Eye (tissue), 1 donor: ENCODE results near the gene USP3.
"Not testable (repeated sequence)": the region's sequence is repeated elsewhere in the genome, so short reads cannot be mapped to it uniquely, and the experiment has no call there.

Experiments used
- DNase-seq: peaks from one replicate; pipeline ENCODE4 v3.0.0-alpha.2; 2015

USP3 gene

DNA sequence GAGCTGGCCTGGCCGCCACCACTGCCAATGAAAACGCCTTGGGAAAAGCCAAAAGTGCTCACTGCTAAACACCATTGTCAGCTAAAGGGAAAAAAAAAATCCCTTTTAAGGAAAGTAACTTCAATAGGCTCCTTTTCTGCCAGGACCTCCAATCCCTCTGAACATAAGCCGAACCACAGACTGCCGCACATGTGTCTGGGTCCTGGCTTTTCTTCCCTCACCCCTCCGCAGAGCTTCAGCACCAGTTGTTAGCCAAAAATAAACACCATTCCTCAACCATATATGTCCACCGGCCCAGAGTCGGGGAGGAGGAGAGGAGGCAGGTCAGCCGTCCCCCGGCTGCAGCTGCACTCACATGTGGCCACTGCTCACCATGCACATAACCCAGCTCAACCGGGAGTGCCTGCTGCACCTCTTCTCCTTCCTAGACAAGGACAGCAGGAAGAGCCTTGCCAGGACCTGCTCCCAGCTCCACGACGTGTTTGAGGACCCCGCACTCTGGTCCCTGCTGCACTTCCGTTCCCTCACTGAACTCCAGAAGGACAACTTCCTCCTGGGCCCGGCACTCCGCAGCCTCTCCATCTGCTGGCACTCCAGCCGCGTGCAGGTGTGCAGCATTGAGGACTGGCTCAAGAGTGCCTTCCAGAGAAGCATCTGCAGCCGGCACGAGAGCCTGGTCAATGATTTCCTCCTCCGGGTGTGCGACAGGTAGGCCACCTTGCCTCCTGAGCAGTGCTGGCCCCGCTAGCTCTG lies 92.8 kb downstream of the USP3 start, which contains the start of gene FBXL22:
TSS of gene FBXL22 (plus strand) at position 350 of the 753 bp plus-strand sequence. CDS start at position 356, 6 bp downstream.
- peak; percentile 21 for DNase-seq

DNA sequence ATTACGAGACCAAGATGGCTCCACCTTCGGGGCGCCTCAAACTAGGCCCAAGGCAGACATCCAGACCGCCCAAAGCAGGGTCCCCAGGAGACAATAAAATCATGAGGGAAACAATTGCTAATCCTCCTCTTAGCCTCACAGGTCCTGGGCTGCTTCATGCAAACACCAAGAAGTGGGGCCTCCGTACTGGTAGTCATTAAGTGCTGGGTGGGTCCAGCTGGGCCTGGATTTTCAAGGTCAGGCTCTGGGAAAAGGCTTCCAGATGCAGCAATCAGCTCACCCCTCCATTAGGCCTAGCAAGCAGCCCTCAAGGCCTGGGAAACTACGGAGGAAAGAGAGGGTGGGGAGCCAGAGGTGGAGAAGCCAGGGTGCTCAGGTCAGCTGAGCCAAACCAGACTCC lies 93.4 kb downstream of the USP3 start:
- no peak for DNase-seq

DNA sequence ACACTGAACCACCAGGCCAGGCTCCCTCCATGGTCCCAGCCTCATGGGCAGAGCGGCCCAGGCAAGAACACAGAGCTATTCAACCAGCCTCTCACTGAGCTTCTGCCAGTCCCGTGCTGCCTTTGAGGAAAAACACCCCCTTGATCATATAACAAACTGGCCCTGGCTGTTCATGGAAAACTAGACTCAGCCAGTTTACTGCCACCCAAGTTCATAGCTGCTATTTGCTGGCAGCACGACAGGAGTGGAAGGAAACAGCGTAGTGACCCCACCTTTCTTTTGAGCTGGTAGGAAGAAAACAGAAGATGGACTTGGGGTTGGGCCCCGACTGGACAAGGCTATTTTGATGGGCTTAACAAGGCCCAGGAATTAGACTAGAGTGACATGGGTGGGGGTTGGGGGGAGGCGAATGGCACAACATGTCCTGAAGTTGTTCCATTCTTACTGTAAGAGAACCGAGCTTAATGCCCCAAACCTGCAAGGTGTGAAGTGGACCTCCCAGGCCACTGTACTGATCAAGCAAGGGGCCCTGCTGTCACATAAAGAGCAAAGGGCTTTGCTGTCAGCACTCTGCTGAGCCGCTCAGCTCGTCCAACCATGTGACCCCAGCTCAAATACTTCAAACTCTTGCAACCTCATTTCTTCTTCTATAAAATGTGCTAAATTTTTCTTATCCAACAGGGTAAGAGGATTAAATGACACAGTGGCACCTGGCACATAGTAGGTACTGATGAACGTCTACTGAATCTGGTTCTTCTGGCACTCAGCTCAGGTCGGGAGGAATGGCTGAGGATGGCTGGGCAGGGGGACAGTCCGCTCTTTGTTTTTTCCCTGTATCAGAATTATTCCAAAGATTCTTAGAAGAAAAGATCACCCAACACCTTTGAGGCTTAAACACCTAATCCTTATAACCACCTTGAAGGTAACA lies 94.3 kb downstream of the USP3 start:
- peak; percentile 26 for DNase-seq

DNA sequence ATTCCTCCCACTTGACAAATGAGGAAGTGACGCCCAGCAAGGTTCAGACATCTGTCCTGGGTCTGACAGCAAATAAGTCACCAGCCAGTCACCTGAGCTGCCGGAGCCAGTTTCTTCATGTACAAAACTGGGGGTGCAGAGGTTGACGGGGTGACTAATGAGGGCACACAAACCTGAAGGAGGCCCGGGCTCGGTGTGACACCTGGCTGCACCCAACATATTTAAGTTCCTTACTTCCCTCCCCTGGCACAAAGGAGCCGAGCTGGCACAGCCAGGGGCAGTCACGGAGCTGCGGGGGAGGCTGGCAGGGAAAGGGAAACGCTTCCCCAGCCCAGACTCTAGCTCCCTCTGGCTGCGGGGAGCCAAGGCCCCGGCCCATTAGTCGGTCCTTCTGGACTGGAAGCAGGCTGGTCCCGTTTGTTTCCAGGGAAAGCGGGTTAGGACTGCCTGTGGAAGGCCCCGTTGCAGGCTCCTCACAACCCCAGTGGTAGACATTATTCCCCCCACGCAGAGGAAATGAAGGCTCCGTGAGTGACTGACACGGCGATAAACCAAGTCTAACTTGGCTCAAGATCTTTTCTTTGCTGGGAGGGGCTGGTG lies 95.1 kb downstream of the USP3 start:
- DNase-seq, result peak; percentile 42

- no peak for DNase-seq
Observed at GRCh38 chr15:63600001-63600615, 95.7 kb downstream of the USP3 start.

DNA sequence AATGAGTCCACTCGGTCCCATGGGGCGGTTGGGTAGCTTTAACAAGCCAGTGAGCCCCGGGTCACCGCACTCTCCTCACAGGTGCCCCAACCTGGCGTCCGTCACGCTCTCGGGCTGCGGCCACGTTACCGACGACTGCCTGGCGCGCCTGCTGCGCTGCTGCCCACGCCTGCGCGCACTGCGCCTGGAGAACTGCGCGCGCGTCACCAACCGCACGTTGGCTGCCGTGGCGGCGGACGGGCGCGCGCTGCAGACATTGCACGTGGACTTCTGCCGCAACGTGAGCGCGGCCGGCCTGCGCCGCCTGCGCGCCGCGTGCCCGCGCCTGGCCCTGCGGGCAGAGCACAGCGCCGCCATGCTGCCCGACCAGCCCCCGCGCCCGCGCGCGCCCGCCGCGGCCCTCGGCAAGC lies 96.2 kb downstream of the USP3 start:
- peak; percentile 95 for DNase-seq

- DNase-seq, result no peak
Observed at GRCh38 chr15:63601026-63601703, 96.8 kb downstream of the USP3 start.

GRCh38 chr15:63601704-63602185 lies 97.4 kb downstream of the USP3 start:
- DNase-seq, result peak; percentile 59

- no peak for DNase-seq
Observed at GRCh38 chr15:63602595-63602994, 98.2 kb downstream of the USP3 start.

GRCh38 chr15:63603516-63603915 lies 99.1 kb downstream of the USP3 start:
- DNase-seq, result no peak

- DNase-seq, result no peak
Observed at GRCh38 chr15:63604281-63604680, 99.9 kb downstream of the USP3 start.

DNA sequence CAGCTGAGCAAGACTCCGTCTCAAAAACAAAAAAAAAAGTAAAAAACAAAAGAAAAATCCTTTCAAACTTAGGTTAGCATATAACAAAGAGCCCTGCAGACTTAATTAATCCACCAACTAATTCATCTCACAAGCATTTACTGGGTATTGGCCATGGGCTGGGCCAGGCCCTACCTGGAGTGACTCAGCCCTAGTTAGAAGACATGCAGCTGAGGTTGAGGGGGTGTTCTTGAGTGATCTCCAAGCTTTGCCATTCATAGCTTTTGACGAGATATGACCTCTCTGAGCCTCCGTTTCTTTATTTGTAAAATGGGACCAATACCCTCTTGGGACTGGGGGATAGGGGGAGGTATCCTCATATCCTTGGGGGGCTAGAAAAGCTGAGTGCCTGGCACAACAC lies 100.6 kb downstream of the USP3 start:
- DNase-seq, result no peak

DNA sequence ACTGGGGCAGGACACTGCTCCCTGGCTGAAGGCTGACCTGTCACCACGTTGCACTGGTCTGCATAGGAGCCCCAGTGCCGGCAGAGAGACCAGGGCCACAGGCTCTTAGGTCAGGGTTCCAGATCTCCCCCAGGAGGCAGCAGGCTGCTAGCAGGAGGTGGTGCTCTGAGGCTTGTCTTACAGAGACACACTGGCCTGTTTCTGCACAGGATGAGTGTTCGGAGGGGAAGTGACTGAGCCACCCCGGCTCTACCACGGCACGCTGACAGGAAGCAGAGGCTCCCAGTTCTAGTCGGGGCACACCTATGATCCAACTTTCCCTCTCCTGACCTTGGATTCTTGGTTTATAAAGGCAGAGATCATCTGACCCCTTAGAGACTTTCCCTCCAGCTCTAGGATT lies 101.4 kb downstream of the USP3 start:
- no peak for DNase-seq

- DNase-seq, result no peak
Observed at GRCh38 chr15:63606308-63606707, 101.9 kb downstream of the USP3 start.

DNA sequence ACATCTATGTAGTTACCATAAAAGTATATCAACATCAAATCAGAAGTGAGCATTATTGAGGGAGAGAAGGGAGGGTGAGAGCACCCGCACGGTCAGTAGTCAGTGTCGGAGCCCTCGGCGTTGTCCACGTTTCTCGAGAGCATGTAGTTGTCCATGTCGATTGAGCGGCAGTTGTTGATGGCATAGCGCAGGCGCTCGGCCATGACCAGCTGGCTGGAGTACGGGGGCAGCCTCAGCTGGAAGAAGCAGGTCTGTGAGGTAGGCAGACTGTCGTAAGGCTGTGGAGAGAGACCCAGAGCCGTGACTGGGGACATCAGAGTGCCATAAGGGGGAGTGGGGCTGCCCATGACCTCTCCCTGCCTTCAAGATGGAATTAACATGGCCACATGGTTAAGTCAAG lies 104.6 kb downstream of the USP3 start:
- DNase-seq, result no peak

DNA sequence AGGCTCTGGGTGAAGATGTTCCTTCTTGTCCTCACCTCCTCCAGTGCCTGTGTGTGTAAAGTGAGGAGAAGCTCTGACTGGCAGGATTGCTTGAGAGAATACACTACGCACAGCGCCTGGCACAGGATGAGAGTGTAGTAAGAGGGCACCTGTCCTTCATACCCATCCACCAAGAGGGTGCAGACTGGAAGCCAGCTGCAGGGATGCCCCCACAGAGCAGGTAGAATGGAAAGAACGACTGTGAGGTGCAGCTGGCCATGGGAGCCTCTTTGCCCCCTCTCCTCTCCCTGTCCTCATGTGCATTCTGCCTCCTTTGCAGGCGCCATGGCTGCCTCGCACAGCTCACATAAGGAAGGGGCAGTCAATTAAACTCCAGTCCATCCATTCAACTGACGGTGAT lies 105.1 kb downstream of the USP3 start:
- no peak for DNase-seq

DNA sequence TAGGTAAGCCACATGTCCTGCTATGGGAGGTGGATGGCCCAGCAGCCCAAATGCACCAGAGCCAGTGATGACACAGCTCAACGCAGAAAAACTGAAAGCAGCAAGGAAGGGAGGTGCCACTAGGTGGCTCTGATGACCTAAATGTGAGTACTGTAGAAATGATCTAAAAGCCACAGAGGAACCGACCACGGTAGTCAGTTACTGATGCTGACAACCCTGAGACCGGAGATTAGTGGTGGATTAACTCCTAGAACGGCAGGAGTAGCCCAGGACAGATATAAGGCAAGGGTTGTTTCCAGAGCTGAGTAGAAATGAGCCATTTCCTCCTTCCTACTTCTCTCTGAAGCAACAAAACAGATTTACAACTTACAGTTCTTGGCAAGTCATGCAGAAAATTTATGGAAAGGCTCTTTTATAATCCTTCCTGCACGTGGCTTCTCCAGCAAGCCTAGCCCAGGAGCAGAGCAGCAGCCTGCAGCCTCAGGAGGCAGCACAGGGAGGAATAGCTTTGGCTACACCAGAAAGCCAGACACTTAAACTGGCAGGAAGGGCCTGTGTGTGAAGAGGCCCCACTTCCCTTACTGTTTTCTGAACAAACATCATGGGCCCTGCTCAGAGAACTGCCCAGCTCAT lies 105.9 kb downstream of the USP3 start:
- DNase-seq, result peak; percentile 93

- DNase-seq, result peak; percentile 59
Observed at GRCh38 chr15:63611177-63611576, 106.8 kb downstream of the USP3 start.

DNA sequence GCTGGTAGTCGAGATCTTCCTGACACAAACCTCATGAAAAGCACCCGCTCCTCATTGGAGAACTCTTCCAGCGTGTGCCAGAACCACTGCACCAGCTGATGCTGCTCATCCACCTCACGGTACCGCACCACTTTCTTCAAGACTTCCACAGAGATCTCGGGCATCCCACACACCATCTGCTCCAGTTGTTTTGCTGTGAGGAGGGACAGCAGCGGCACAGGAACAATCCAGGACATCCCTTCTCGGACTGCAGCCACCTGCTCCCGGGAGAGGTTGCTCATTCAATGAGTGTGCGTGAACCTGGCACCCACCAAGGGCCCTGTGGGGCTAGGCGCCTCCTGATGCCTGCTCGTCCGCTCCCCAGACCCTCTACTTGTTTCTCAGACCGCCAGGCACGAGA lies 107.9 kb downstream of the USP3 start:
- DNase-seq, result no peak

GRCh38 chr15:63615935-63616334 lies 111.5 kb downstream of the USP3 start:
- no peak for DNase-seq

GRCh38 chr15:63617147-63617546 lies 112.8 kb downstream of the USP3 start:
- DNase-seq, result not testable (repeated sequence)

GRCh38 chr15:63617627-63618026 lies 113.2 kb downstream of the USP3 start:
- not testable (repeated sequence) for DNase-seq
